A549 (cell line): ENCODE measurements around the gene ADARB2.

Experiments
- CHD2 ChIP-seq: fragments of 150-350 bp; IDR thresholded peaks from 2 replicates; pipeline ENCODE4 v1.6.1; 2014; ENCODE audit warnings: low read length; ENCODE audit not compliant: partially characterized antibody
- RFX5 ChIP-seq: fragments of 450-650 bp; IDR thresholded peaks from 2 replicates; pipeline ENCODE4 v1.7.1; 2014; ENCODE audit warnings: antibody characterized with exemption, mild to moderate bottlenecking, moderate library complexity

GRCh38 chr10:1308962-1309616, 428.2 kb downstream of the ADARB2 start:
- TF ChIP-seq RFX5 (no peak), CHD2 (no peak)
